Measurements from ENCODE around the gene RCL1.

DNA sequence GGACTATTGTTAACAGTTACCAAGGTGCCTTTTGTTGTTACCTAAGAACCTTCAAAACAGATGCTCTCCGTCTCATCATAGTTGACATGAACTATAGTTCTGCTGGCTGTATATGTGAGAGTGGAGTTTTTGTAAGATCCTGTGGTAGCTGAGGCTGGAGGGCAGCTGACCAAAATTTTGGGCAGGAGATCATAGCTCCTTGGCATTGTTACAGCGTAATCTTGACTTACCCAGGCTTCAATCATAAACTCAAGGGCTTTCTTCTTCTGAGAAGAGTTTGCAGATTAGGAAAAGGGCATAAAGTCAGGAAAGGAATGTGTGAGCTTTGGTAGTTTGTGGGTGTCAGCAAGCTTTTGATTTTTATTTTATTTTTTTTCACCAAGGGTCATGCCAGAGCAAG lies 34.5 kb downstream of the RCL1 start:
- TF ChIP-seq, protein P1, sequence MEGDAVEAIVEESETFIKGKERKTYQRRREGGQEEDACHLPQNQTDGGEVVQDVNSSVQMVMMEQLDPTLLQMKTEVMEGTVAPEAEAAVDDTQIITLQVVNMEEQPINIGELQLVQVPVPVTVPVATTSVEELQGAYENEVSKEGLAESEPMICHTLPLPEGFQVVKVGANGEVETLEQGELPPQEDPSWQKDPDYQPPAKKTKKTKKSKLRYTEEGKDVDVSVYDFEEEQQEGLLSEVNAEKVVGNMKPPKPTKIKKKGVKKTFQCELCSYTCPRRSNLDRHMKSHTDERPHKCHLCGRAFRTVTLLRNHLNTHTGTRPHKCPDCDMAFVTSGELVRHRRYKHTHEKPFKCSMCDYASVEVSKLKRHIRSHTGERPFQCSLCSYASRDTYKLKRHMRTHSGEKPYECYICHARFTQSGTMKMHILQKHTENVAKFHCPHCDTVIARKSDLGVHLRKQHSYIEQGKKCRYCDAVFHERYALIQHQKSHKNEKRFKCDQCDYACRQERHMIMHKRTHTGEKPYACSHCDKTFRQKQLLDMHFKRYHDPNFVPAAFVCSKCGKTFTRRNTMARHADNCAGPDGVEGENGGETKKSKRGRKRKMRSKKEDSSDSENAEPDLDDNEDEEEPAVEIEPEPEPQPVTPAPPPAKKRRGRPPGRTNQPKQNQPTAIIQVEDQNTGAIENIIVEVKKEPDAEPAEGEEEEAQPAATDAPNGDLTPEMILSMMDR (conservative IDR thresholded peaks at IDR 0.05; ENCODE audit: low read depth, low read length) = no peak
- no peak for TF ChIP-seq EZH2 (IDR thresholded peaks at IDR 0.05; ENCODE audit: borderline replicate concordance, low read depth, low read length, poor library complexity, severe bottlenecking)

All from A673 (cell line).